Keratinocyte (primary cell): ENCODE measurements around the gene HCK. TPM values are rescaled to one million over a fixed set of nuclear protein-coding genes. Genes with fewer than 3 reads are reported as not detected.

Experiments used
- DNase-seq: peaks from one replicate; pipeline ENCODE4 v3.0.0-alpha.2; 2011; ENCODE audit warnings: low read depth, missing footprints, low spot score
- FAIRE-seq: peaks from 2 replicates; lab custom pipeline; 2011; peaks lifted over from hg19 to GRCh38; lab: Jason Lieb, UNC
- H2AFZ ChIP-seq: 2 replicates; pipeline ENCODE4 v1.6.0; 2012; ENCODE audit warnings: low read length, control low read depth, inconsistent platforms; ENCODE audit not compliant: control insufficient read depth
- H3K27ac ChIP-seq: 2 replicates; pipeline ENCODE4 v1.5.1; 2011; ENCODE audit warnings: low read length; ENCODE audit not compliant: control insufficient read depth, insufficient read depth
- H3K27me3 ChIP-seq: 3 replicates; pipeline ENCODE4 v1.6.0; 2011; ENCODE audit warnings: low read length; ENCODE audit not compliant: control insufficient read depth, insufficient read depth; ENCODE audit errors: extremely low read depth
- H3K36me3 ChIP-seq, 2 experiments: 2 replicates in 1 of 2; 3 replicates in 1 of 2; pipeline ENCODE4 v1.5.1; 2011; ENCODE audit warnings: low read length in 2 of 2, mild to moderate bottlenecking in 1 of 2; ENCODE audit not compliant: control insufficient read depth in 2 of 2, insufficient read depth in 2 of 2; ENCODE audit errors: extremely low read depth in 1 of 2
- H3K4me1 ChIP-seq: 3 replicates; pipeline ENCODE4 v1.5.1; 2011; ENCODE audit warnings: low read length; ENCODE audit not compliant: control insufficient read depth, insufficient read depth; ENCODE audit errors: extremely low read depth
- H3K4me2 ChIP-seq: 3 replicates; pipeline ENCODE4 v1.6.0; 2011; ENCODE audit warnings: low read depth, low read length; ENCODE audit not compliant: control insufficient read depth, insufficient read depth; ENCODE audit errors: extremely low read depth
- H3K4me3 ChIP-seq, 3 experiments: fragments of 200-600 bp in 1 of 3; sonication (generic) in 1 of 3; 2 replicates in 2 of 3; 3 replicates in 1 of 3; pipeline ENCODE4 v1.5.1; 2011 to 2016; ENCODE audit warnings: low read length in 3 of 3, mild to moderate bottlenecking in 3 of 3, control low read depth in 2 of 3, inconsistent platforms in 1 of 3, low read depth in 1 of 3, mixed read lengths in 1 of 3, mixed run types in 1 of 3, moderate library complexity in 1 of 3; ENCODE audit not compliant: control insufficient read depth in 2 of 3, insufficient read depth in 2 of 3; ENCODE audit errors: extremely low read depth in 1 of 3
- H3K79me2 ChIP-seq: 2 replicates; pipeline ENCODE4 v1.6.0; 2012; ENCODE audit warnings: low read length; ENCODE audit not compliant: control insufficient read depth, insufficient read depth
- H3K9ac ChIP-seq: 3 replicates; pipeline ENCODE4 v1.6.0; 2011; ENCODE audit warnings: low read length; ENCODE audit not compliant: control insufficient read depth, insufficient read depth; ENCODE audit errors: extremely low read depth
- H3K9me1 ChIP-seq: 3 replicates; pipeline ENCODE4 v1.6.0; 2011; ENCODE audit warnings: low read length; ENCODE audit not compliant: control insufficient read depth, insufficient read depth; ENCODE audit errors: extremely low read depth
- H3K9me3 ChIP-seq: 2 replicates; pipeline ENCODE4 v1.5.1; 2012; ENCODE audit warnings: low read depth, low read length; ENCODE audit not compliant: control insufficient read depth
- H4K20me1 ChIP-seq: 3 replicates; pipeline ENCODE4 v1.6.0; 2011; ENCODE audit warnings: low read length; ENCODE audit not compliant: control insufficient read depth, insufficient read depth; ENCODE audit errors: extremely low read depth
- EZH2 ChIP-seq: IDR thresholded peaks from one replicate; pipeline ENCODE4 v1.6.1; 2012; ENCODE audit warnings: inconsistent platforms, mild to moderate bottlenecking, low read length, moderate library complexity
- dilution Hi-C: fragments of 300-500 bp; cut with MboI; formaldehyde crosslinking; loops from one replicate; pipeline ENCODE4 v1.7.0; 2020; ENCODE audit warnings: low sequenced_read_pairs; ENCODE audit not compliant: extremely low pct_ligation_motif_present
- polyA plus RNA-seq, 5 experiments: library from polyadenylated mRNA; depleted of rRNA in 3 of 5; stranded (reverse) in 3 of 5; stranded (forward) in 1 of 5; unstranded in 1 of 5; fragments of >200 nt; gene quantifications; 1 replicate in 1 of 5; 2 replicates in 3 of 5; 3 replicates in 1 of 5; pipeline versions ENCODE4 v1.2.1 to v1.2.3, GENCODE V29; 2011 to 2012; ENCODE audit warnings: missing spikeins in 2 of 5, low read depth in 1 of 5, low replicate concordance in 1 of 5
- TF ChIP-seq, protein P1 (sequence below), 3 experiments: IDR thresholded peaks in 1 of 3; conservative IDR thresholded peaks in 1 of 3; optimal IDR thresholded peaks in 1 of 3; 2 replicates in 2 of 3; 3 replicates in 1 of 3; pipeline versions ENCODE3 to v1.5.1; 2011; ENCODE audit warnings: low read length in 3 of 3, mild to moderate bottlenecking in 3 of 3, moderate library complexity in 2 of 3, control low read depth in 1 of 3, inconsistent platforms in 1 of 3; ENCODE audit not compliant: insufficient read depth in 2 of 3; ENCODE audit errors: extremely low read depth in 1 of 3

HCK gene
- polyA plus RNA-seq, 1 donor (not counting 4 experiments of a cell fraction or from before 2014, with no cell fraction given): not detected

DNA sequence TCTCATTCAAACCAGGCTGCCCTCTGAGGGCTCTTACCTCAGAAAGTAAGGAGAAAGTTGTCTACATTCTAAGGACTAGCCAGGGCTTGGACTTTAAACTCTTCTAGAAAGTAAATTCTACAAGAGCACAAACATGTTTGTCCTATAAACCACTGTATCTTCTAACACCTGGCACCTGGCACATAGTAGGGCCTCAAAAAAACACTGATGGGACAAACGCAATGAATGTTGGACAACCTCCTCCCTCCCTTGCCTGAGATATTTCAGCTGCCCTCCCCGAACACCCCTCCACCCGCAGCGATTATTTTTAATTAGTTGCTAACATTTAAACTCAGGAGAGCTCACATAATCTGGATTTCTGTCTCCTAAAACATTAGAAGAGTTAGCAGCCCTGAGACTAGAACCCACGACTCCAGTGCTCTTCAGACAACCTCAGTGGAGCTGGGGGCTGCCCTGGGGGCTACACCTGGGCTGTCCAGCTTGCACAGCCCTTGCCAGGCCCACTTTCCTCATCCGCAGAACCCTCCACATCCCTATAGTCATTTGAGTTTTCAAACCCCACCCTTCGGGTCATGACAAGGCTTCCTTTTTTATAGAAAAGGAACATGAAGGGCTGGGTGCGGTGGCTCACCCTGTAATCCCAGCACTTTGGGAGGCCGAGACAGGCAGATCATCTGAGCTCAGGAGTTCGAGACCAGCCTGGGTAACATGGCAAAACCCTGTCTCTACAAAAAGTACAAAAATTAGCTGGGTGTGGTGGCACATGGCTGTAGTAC lies 4.9 kb downstream of the HCK start:
- peaks cover 38% of the 10 kb centered on the region for H3K27me3 ChIP-seq
- FAIRE-seq: no peak

DNA sequence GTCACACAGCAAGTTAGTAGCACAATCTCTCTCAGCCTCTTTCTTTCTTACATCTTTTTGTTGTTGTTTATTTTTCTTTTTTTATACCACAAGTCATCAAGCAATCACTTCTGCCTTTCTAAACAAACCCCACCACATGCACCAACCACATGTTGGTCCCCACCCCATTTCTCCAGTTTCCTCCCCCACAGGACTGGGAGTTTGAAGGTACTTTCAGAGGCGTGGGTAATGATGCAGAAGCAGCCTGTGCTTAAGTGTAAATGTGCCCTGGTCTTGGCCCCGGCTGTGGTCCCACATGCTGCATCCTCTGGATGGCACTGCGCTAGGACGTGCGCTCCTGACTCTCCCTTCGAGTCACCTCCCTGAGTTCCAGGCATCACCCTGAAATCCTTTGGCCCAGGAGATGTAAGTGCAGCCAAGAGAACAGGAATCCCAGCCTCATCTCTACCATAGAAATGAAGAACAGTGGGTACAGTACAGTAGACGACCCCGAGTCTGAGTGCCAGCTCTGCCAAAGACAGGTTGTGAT lies 5.7 kb downstream of the HCK start:
- Histone ChIP-seq H3K9me3 (no peaks in the 10 kb centered on the region), H3K27ac (no peak overlapping the region), H3K9ac (no peak overlapping the region), H3K4me1 (no peaks in the 10 kb centered on the region), H3K9me1 (no peaks in the 10 kb centered on the region), H4K20me1 (no peaks in the 10 kb centered on the region), H3K4me3 (no peak overlapping the region), H3K36me3 (no peaks in the 10 kb centered on the region), H2AFZ (no peak overlapping the region), H3K79me2 (no peaks in the 10 kb centered on the region), H3K4me2 (no peak overlapping the region), H3K27me3 (peaks cover 33% of the 10 kb centered on the region)
- FAIRE-seq (no peak), DNase-seq (no peak)
- TF ChIP-seq EZH2: no peak
- TF ChIP-seq, protein P1, sequence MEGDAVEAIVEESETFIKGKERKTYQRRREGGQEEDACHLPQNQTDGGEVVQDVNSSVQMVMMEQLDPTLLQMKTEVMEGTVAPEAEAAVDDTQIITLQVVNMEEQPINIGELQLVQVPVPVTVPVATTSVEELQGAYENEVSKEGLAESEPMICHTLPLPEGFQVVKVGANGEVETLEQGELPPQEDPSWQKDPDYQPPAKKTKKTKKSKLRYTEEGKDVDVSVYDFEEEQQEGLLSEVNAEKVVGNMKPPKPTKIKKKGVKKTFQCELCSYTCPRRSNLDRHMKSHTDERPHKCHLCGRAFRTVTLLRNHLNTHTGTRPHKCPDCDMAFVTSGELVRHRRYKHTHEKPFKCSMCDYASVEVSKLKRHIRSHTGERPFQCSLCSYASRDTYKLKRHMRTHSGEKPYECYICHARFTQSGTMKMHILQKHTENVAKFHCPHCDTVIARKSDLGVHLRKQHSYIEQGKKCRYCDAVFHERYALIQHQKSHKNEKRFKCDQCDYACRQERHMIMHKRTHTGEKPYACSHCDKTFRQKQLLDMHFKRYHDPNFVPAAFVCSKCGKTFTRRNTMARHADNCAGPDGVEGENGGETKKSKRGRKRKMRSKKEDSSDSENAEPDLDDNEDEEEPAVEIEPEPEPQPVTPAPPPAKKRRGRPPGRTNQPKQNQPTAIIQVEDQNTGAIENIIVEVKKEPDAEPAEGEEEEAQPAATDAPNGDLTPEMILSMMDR (optimal IDR thresholded peaks at IDR 0.05 in 1 of 3, IDR thresholded peaks at IDR 0.05 in 1 of 3, conservative IDR thresholded peaks at IDR 0.05 in 1 of 3; ENCODE audit: extremely low read depth in 1 of 3, insufficient read depth in 2 of 3, low read length in 3 of 3): no peak
- dilution Hi-C loops: no loop called here

More for the DNA sequence above, 4.9 kb downstream of the HCK start:
- no peaks in the 10 kb centered on the region for H3K79me2 ChIP-seq
- no peaks in the 10 kb centered on the region for H3K36me3 ChIP-seq
- H3K9me1 ChIP-seq: no peaks in the 10 kb centered on the region
- no peak overlapping the region for H3K27ac ChIP-seq
- no peak overlapping the region for H3K9ac ChIP-seq
- TF ChIP-seq EZH2: no peak
- TF ChIP-seq, protein P1 (optimal IDR thresholded peaks at IDR 0.05 in 1 of 3, IDR thresholded peaks at IDR 0.05 in 1 of 3, conservative IDR thresholded peaks at IDR 0.05 in 1 of 3; ENCODE audit: extremely low read depth in 1 of 3, insufficient read depth in 2 of 3, low read length in 3 of 3): no peak
- H4K20me1 ChIP-seq: no peaks in the 10 kb centered on the region
- H2AFZ ChIP-seq: no peak overlapping the region
- no peaks in the 10 kb centered on the region for H3K4me1 ChIP-seq
- no peak overlapping the region for H3K4me2 ChIP-seq
- no peak for DNase-seq
- H3K4me3 ChIP-seq: no peak overlapping the region
- no peaks in the 10 kb centered on the region for H3K9me3 ChIP-seq
- dilution Hi-C loops: no loop called here
